ENCODE data around the gene GRAMD1A.
"Not testable (repeated sequence)": the region's sequence is repeated elsewhere in the genome, so short reads cannot be mapped to it uniquely, and the experiment has no call there.

Gene GRAMD1A

DNA sequence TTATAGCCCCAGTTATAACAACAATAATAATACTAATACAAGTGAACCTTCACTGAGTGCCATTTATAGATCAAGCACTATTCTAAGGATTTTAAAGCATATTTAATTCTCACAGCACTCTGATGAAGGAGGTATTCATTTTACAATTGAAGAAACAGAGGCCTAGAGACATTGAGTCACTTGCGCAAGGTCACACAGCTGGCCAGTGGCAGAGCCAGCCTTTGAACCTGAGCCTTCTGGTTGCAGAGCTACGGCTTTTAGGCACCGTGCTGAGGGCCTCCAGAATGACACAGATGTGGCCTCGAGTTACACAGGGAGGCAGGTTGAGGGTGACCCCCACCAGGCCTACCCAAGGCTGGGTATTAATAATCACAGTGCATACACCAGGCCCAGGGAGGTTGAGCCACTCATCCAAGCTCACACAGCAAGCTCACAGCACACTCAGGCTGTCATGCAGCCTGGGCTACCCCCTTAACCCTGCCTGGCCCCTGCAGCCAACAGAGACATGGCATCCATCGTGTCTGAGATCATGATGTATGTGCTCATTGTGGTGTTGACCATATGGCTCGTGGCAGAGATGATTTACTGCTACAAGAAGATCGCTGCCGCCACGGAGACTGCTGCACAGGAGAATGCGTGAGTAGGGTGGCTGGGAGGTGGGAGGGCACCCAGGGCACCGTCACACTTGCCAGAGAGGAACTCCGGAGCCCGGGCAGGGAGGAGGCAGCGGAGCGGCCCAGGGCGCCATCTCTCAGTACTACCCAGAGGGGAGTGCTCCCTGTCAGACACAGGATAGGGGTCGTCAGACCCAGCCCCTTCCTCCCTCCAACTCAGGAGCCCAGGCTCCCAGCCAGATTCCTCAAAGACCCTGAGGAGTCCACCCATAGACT, 38.7 kb downstream of the GRAMD1A start:
- no peak for DNase-seq

DNA sequence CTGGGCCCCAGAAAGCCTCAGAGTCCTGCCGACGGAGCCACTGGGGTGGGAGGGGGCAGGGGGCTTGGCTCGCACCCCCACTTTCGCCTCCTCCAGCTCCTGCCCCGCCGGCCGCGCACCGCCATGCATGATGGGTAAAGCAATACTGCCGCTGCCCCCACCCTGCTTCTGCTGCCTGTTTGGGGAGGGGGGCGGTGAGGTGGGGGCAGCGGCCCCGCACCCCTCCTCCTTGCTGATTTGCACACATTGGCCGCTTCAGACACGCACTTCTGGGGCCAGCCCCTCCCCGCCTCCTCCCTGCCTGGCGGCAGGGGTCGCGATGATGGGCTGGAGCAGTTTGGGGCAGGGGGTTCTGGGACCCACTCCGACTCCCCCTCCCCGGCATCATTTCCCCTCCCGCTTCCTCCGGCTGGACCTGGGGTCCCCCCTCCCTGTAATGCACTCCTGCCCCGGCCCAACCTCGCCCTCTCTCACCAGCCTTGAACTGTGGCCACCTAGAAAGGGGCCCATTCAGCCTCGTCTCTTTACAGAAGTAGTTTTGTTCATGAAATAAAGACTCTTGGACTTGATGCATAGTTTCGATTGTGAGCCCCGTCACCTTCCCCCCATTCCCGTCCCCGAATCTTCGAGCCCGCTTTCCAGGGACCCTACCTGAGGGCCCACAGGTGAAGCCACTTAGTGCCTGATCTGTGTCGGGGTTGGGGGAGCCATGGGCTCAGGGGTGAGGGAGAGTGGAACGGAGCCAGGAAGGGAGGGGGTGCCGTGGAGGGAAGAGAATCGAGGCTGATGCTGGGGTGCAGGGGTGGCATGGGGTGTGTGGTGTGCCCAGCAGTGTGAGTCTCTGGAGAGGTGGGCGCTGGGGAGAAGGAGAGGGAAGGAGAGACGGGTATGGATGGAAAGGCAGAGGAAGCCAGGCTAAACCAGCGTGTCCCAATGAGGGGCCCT, 40.0 kb downstream of the GRAMD1A start:
- no peak for DNase-seq

DNA sequence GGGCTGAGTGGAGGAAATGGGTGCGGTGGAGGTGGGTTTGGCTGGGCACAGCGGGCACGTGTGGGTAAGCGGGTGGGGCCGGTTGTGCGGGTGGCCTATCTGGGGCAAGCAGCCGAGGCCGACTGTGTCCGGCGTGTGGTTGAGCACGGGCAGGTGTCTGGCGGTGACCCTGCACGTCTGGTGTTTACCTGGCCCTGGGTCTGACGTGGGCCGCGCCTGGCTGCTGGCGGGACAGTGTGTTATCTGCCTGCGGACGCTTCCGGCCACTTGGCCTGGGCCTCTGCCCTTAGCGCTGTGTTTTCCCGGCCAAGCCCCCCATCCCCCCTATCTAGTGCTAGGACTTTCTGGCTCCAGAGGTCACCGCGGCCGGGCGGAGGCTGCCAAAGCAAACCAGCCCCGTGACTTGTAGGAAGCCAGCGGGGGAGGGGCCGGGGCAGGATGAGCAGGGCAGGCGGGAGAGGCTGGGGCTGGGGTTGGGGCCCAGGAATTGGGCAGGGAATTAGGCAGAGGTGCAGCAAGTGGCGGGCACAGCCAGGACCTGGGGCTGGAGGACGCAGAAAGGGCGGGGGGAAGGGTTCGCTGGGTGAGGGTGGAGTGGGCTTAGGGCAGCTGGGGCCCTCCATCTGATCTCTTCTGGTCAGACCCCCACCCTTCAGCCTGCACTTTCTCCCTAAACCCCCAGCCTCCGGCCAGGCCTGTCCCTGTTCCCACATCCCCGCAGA, 40.9 kb downstream of the GRAMD1A start:
- DNase-seq = peak; percentile 28

DNA sequence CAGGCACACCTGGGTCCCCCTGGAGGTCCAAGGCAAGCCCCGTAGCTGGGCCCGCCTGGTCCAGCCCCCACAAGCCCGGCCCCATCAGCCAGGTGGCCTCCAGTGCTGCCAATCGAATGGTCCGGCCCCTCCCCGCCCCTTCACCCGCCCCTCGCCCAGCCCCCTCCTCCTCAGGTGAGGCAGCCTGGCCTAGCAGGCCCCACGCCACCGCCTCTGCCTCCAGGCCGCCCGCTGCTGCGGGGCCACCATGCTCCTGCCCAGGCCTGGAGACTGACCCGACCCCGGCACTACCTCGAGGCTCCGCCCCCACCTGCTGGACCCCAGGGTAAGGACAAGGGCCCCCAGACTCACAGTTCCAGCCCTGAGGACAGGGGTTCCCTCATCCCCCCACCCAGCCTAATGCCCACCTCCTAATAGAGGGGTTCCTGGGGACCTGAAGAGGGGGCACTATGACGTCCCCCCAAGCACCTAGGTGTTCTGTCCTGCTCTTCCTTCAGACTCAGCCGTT, 41.5 kb downstream of the GRAMD1A start, which contains the start of gene HPN:
TSS of gene HPN (plus strand) at position 174 of the 508 bp plus-strand sequence. CDS start 786 bp downstream, outside the sequence.
- no peak for DNase-seq

DNA sequence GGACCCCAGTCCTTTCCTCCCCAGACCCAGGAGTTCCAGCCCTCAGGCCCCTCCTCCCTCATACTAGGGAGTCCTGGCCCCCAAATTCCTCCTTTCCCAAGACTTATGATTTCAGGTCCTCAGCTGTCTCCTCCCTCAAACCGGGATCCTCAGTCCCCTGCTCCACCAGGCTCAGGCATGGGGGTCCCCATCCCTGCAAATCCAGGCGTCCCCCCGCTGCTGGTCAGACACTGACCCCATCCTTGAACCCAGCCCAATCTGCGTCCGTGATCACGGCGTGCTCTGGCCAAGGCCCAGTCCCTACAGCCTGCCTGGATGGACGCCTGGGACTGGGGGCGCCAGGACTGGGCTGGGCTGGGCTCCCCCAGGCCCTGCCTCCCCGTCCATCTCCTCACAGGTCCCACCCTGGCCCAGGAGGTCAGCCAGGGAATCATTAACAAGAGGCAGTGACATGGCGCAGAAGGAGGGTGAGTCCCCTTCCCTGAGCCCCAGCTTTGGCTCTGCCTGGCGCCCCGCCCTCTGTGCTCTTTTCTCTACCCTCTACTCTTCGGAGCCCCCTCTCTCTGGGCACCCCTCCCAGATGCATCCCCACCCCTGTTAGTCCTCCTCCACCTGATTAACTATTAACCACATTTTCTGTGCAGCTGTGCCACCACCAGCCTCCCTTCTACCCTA, 42.1 kb downstream of the GRAMD1A start:
- no peak for DNase-seq

DNA sequence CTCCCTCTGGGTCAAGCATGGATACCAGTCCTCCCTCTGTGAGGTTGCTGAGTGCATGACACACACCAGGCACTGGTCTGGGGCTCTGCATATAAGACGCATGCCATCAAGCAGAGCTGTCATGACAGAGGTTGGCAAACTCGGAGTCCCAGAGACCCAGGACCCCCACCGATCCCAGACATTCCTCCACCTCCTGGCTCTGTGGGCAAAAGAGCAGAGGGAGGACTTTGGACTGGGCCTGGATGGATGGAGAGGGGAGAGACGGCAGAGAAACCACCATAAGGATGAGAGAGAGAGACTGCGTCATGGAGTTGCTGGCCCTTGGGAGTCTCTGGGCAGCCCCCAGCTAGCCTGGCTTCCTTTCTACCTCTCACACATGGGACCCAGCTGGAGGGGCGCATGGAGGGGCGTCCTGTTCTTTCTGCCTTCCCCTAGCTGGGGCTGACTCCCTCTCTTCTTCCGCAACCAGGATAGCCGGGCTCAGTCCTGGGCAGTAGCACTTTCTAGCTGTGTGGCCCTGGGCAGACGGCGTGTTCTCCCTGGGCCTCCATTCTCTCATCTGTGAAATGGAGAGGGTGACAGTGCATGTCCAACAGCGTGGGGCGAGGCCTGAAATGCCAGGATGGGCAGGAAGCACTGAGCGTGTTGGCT, 43.0 kb downstream of the GRAMD1A start:
- no peak for DNase-seq

DNA sequence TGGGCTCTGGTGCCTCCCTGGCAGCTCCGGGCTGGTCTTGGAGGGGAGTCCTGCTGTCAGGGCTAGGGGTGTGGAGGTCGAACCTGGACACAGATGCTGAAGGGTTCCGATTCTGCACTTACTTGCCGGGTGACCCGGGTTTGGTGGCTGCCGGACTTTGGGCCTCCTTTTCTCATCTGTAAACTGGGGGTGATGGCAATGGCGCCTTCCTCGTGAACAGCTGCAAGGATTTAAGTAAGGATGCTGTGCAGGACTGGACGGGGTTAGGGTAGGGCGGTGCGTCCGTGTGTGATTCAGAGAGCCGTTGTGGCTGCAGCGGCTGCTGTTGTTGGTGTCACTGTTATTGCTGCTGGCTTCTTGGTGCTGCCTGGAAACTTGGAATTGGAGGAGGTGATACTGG, 43.8 kb downstream of the GRAMD1A start:
- no peak for DNase-seq

DNA sequence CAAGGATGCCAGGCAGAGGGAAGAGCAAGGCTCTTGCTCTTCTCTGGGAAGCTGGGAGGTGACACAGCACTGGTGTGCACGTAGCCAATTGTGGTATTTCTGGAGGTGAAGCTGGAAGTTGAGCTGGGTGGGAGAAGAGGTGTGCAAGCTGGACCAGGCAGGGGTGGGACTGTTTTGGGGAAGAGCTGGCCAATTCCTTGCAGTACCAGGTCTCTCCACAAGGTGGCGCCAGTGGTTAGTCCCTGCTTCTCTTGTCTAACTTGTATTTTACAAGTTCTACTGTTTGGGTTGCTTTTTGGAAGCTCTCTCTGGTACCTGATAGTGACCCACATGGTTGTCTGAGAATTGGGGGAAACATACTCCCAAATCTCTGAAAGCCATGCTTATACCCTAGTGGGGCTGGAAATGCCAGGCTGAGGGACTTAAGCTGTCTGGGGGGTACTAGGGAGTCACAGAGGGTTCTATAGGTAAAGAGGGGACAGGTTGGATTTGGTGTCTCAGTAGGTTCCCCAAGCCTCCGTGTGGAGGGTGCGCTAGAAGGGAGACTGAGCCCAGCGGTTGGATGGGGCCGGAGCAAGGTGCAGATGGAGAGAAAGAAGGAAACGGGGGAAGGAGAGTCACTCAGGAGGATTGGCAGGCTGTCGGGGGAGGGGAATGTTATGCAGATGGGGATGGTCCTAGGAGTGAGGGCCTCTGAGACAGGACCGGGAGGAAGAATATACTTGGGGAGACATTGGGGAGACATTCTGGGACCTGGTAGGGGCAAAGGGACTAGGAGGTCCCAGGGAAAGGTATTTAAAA, 44.4 kb downstream of the GRAMD1A start:
- peak; percentile 14 for DNase-seq

DNA sequence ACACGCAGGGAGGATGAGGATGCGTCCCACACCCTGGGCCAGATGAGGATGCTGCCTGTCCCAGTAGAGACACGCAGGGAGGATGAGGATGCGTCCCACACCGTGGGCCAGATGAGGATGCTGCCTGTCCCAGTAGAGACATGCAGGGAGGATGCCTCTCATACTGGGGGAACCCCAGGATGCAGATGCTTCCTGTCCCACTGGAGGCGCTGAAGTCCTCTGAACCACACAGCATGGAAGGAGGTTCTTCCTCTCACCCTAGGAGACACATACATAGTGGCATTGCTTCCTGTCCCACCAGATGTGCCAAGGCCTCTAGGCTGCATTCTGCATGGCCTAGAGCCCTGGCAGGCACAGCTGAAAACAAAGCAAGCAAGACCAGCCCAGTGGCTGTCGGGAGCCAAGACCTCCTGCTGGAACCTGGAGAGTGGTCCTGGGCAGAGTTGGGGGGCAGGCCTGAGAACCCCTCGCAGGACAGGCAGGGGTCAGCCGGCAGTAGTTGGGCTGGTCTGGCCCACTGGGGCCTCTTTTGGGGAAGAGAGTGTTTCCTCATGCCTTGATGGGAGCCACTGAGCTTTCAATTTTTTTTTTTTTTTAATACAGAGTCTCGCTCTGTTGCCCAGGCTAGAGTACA, 45.7 kb downstream of the GRAMD1A start:
- DNase-seq = peak; percentile 17

DNA sequence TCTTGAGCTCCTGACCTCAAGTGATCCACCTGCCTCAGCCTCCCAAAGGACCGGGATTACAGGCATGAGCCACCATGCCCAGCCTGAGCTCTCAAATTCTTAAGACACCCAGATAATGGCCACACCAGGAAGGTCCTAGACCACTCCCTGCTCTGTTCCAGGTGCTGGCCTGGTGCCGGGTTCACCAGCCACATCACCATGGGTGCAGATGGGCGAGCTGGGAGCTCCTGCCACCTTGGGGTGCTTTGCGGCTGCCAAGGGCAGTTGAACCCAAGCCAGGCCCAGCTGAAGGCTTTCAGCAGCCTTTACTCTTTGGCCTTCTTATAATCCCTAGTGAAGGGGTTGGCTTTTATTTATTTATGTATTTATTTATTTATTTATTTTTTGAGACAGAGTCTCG, 46.3 kb downstream of the GRAMD1A start:
- no peak for DNase-seq

DNA sequence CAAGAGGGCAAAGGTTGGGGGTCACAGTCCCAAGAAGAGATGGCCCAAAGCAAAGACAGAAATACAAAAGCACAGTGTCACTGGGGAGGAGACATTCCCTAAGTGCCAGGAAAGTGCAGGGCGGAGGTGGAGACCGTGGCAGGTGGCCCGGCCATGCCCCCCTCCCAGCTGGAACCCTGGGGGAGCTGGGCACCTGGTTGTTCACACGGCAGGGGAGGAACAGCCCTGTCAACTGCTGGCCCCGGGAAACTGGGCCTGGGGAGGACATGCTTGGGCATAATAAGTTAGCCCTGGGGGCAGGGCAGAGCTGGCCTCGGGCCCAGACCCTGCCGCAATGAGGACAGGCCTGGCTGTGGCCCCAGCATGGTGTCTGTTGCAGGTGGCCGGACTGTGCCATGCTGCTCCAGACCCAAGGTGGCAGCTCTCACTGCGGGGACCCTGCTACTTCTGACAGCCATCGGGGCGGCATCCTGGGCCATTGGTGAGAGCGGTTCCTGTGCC, 48.8 kb downstream of the GRAMD1A start:
- DNase-seq = peak; percentile 93

DNA sequence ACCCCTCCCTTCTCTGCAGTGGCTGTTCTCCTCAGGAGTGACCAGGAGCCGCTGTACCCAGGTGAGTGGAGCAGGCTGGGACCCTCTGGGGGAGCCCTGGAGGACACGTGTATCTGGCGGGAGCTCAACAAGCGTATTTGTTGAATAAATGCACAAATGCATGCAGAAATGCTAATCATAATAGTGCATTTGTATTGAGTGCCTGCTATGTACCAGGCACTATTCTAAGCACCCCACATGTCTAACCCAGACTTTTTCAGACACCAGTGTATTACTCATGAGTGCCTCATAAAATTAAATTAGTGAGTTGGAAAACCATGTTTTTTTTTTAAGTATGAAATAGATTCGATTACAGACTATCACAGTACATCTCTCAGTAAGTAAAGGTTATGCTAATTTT, 49.3 kb downstream of the GRAMD1A start:
- no peak for DNase-seq

DNA sequence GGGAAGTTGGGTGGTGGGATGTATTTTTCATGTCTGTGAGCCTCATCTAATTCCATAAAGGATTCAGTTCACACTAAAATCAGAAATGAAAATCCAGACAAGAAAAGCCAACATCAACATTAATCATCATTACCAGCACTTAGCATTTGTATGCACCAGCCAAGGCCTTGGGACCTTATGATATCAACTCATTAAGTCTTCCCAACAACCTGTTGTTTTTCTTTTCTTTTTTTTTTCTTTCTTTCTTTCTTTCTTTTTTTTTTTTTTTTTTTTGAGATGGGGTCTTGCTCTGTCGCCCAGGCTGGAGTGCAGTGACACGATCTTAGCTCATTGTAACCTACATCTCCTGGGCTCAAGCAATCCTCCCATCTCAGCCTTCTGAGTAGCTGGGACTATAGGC, 50.5 kb downstream of the GRAMD1A start:
- DNase-seq = not testable (repeated sequence)

DNA sequence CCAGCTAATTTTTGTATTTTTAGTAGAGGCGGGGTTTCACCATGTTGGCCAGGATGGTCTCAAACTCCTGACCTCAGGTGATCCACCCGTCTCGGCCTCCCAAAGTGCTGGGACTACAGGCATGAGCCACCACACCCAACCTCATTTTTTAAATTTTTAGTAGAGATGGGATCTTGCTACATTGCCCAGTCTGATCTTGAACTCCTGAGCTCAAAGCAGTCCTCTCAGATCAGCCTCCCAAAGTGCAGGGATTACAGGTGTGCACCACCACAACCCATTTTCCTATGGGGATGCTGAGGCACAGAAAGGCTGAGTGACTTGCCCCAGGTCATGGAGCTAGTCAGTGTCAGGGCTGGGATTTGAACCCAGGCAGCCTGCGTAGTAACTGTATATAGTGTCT, 51.1 kb downstream of the GRAMD1A start:
- DNase-seq = not testable (repeated sequence)

DNA sequence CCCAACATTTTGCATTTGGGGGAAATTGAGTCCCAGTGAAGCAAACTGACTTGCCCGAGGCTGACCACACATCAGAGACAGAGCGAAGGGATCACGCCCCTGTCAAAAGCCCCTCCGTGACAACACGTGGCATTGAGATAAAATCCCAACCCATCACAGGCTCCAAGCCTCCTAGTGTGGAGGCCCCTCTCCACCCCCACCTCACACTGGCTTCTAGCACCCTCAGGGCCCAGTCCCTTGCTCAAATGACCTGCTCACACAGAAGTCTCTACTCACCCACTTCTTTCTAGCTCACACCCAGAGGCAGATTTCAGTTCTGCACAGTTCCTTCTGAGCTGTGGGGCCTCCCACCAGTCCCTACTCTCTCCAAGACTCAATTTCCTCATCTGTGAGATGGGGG, 51.7 kb downstream of the GRAMD1A start:
- DNase-seq = no peak

DNA sequence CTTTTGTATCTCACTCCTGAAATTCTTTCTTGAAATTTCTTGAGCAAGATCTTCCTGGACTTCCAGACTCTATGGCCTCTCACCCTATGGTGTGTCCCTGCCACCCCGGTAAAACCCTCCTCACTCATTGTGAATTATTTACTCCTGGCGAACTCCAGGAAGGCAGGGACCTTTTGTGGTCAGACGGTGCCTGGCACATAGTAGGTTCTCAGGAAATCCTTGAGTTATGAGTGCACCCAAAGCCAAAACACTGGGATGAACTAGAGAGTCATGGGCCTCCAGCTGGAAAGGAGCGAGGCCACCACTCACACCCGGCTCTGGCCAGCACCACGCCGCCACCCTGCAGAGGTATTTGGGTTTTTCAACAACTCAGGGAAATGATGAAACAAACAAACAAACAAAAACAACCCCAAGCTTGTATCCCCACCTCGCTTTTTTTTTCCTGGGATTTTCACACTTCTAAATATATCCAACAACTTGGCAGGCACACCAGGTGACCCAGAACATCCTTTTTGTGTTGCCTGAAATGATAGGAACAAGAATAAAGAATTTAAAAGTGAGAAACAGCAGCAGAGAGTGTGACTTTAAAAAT, 52.6 kb downstream of the GRAMD1A start:
- DNase-seq = no peak

DNA sequence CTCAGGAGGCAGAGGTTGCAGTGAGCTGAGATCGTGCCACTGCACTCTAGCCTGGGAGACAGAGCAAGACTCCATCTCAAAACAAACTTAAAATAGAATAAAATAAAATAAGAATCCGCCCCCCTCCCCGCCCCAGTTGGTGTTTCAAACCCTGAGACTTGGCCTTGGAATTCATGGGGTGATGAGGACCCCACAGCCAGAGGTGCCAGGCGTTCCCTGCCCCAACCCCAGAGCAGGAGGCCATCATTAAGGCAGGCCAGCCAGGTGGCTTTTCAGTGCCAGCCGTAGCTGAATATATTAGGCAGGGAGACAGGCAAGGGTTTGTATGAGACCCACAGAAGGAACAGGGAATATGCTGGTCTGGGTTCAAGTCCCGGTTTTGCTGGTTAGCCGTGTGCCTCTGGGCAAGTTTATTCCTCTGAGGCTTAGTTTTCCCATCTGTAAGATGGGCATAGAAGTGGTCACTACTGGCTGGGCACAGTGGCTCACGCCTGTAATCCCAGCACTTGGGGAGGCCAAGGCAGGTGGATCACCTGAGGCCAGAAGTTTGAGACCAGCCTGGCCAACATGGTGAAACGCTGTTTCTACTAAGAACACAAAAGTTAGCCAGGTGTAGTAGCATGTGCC, 53.7 kb downstream of the GRAMD1A start:
- DNase-seq = no peak

DNA sequence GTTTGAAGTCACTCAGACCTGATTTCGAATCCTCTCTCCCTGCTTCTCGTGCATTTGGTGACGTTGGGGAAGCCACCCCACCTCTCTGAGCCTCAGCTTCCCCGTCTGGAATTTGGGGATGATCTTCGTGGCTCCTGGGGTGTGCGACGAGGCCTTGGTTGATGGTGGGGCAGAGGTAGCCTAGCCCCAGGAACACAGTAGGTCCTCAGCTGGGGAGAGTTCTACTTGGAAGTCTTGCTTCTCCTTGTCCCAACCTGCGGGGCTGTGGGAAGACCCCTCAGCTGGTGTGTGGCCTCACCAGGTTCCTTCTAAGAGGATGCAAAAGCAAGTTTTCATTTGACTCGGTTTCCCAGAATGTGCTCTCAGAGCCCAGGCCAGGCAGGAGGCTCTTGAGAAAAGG, 54.5 kb downstream of the GRAMD1A start:
- DNase-seq = no peak

DNA sequence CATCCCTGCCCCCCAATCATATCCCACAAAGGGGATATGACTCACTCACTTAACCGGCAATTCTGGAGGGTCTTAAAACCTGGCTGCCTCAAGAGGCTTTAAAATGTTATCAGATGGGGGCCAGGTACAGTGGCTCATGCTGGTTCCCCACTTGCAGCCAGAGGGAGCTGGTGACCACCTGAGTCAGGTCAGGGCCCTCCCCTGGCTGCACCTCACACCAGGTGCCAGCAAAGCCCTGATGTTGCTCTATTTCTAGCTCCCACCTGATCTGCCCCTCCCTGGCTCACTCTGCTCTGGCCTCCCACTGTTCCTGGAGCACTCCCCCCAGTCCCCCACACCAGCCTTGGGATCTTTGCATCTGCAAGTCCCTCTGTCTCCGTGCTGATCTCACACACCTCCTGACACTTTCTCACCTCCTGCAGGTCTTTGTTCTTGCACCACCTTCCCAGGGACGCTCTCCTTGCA, 55.6 kb downstream of the GRAMD1A start:
- peak; percentile 73 for DNase-seq
